NCI-H1417 (cell line): ENCODE data around the gene ATP13A4.
A peak's percentile ranks its signal among the peaks of the same experiment; 100 is the strongest.

Experiments
- DNase-seq, 3 experiments: peaks; one replicate each; lab custom pipeline; 2025; lab: John Stamatoyannopoulos, UW

The ATP13A4 gene, protein sequence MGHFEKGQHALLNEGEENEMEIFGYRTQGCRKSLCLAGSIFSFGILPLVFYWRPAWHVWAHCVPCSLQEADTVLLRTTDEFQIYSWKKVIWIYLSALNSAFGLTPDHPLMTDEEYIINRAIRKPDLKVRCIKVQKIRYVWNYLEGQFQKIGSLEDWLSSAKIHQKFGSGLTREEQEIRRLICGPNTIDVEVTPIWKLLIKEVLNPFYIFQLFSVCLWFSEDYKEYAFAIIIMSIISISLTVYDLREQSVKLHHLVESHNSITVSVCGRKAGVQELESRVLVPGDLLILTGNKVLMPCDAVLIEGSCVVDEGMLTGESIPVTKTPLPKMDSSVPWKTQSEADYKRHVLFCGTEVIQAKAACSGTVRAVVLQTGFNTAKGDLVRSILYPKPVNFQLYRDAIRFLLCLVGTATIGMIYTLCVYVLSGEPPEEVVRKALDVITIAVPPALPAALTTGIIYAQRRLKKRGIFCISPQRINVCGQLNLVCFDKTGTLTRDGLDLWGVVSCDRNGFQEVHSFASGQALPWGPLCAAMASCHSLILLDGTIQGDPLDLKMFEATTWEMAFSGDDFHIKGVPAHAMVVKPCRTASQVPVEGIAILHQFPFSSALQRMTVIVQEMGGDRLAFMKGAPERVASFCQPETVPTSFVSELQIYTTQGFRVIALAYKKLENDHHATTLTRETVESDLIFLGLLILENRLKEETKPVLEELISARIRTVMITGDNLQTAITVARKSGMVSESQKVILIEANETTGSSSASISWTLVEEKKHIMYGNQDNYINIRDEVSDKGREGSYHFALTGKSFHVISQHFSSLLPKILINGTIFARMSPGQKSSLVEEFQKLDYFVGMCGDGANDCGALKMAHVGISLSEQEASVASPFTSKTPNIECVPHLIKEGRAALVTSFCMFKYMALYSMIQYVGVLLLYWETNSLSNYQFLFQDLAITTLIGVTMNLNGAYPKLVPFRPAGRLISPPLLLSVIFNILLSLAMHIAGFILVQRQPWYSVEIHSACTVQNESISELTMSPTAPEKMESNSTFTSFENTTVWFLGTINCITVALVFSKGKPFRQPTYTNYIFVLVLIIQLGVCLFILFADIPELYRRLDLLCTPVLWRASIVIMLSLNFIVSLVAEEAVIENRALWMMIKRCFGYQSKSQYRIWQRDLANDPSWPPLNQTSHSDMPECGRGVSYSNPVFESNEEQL

DNA sequence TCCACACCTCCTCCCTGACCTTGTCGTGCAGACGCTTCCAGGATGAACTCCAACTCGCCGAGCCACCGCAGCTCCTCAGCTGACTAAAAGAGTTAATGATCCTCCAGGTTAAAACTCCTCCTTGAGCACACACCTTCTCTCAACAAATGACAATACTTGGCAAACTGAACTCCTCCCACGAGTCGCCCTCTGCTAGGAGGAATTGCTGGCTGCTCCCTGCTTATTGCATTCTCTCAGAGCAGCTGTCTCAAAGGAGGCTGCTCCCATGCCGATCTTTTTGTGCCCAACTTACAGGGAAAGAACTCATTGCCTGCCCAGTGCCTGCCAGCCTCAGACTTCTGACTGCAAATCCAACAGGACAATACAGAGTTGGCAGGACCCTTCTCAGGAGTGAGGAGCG, at the start of gene ATP13A4:
Gene ATP13A4, minus strand, starts transcription at position 85 of the 400 bp plus-strand sequence. CDS start 96 bp downstream, outside the sequence.
- no peak for DNase-seq

GRCh38 chr3:193599393-193599792, 44.7 kb upstream of the ATP13A4 start:
- no peak for DNase-seq

- peak in 1 of 3 experiments; percentile 35 for DNase-seq
Observed at GRCh38 chr3:193598202-193598601, 43.5 kb upstream of the ATP13A4 start.

- no peak for DNase-seq
Observed at GRCh38 chr3:193595939-193596487, 41.3 kb upstream of the ATP13A4 start.

DNA sequence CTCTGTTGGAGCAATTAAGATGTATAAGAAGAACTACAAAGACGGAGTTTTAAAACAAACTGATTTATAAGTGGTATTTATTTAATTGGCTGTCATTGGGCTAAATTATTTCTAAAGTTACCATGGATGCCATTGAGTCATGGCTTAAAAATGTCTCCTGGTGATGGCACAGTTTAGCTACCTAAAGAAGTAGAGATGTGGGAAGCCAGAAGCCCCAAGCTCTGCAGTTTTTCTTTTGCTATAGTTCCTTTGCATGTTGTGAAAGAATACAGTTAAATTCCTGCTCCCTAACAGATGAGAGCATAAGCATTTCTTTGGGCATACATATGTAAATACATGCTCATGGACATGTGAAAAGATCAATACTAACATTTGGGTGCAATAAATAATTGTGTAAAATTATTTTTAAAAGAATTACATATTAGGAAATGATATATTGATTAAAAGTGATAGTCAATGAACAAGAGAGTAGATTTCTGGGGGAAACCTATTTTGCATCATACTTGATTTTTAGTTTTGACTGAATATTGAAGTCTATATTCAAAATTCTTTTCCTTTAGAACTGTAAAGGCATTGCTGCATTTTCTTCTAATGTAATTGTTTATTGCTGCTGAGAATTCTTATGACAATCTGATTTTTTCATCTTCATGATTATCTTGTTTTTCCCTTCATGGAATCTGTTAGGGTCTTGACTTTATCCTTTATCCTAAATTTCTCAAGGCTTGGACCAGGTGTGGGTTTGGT, 40.4 kb upstream of the ATP13A4 start:
- no peak for DNase-seq

DNA sequence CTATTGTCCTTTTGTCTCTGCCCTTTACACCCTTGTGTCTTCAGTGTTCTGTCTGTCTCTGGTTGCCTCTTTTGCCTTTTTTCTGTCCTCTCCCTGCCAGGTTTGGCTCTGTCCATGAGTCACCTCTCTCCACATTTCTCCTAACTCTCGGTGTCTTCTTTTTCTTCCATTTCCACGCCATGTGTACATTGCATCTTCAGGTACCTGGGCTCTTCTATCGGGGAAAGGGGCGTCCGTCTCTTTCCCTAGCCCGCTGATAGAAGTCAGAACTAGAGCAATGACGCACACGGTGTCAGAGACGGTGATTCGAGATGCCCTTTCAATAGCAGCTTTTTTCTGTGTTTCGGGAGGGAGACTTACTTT, 39.0 kb upstream of the ATP13A4 start:
- peak in 2 of 3 experiments; percentile 62 to 75 for DNase-seq

GRCh38 chr3:193592841-193593667, 38.4 kb upstream of the ATP13A4 start, which contains the start of gene OPA1:
TSS of gene OPA1 (plus strand) at chr3:193593208. CDS start at chr3:193593378, 170 bp downstream.
- DNase-seq: peak; percentile 99 to 100 (median 100)

DNA sequence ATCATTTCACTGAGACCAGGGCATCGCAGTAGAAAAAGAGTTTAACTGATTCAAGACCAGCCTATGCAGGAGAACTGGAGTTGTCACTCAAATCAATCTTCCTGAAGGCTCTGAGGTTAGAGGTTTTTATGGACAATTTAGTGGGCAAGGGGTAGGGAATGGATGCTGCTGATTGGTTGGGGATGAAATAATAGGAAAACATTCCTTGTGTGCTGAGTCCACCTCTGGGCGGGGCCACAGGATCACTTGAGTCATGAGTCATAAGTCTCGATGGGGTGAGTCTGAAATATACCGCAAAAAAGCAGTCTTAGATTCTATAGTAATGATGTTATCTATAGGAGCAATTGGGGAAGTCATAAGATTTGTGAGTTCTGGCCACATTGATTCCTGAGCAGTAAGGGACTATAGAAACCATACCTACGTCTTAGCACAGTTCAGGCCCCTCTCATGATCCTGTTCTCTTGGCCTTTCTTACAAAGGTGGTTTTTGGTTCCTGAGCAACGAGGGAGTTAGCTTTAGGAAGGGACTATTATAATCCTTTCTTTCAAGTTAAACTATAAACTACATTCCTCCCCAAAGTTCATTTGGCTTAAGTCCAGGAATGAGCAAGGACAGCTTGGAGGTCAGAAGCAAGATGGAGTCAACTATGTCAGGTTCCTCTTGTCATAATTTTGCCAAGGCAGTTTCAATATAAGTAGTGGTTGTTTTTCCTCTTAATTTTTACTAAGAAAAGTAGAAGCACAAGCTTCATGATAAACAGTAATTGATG, 35.6 kb upstream of the ATP13A4 start:
- DNase-seq: peak in 1 of 3 experiments; percentile 47

GRCh38 chr3:193589616-193590015, 34.9 kb upstream of the ATP13A4 start:
- no peak for DNase-seq

DNA sequence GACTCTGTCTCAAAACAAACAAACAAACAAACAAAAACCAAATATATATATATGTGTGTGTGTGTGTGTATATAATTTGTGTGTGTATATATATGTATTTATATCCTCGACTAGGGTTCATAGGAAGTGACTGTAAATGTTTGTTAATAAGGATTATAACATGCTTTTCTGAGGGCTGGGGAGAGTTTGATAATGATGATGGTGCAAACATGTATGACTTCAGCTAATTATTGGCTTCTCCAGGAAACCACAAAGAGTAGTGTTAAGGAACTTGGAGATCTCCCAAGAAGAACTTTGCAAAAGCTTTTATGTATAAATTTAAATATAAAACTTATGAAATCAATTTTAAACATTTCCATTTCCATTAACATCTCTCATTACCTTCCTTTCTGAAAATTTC, 34.4 kb upstream of the ATP13A4 start:
- DNase-seq: no peak

DNA sequence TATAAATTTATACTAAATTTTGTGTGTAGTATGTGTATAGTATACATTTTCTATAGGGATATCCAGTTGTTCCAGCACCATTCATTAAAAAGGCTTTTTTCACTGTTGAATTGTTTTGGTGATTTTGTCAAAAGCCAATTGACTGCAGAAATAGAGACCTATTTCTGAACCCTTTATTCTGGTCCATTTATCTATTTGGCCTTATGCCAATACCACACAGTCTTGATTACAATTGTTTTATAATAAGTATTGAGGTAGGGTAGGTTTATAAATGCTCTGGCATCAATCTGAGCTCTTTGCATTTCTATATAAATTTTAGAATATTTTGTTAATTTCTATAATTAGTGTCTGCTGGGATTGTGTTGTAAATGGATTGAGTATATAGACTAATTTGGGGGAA, 31.8 kb upstream of the ATP13A4 start:
- DNase-seq: peak in 1 of 3 experiments; percentile 9

DNA sequence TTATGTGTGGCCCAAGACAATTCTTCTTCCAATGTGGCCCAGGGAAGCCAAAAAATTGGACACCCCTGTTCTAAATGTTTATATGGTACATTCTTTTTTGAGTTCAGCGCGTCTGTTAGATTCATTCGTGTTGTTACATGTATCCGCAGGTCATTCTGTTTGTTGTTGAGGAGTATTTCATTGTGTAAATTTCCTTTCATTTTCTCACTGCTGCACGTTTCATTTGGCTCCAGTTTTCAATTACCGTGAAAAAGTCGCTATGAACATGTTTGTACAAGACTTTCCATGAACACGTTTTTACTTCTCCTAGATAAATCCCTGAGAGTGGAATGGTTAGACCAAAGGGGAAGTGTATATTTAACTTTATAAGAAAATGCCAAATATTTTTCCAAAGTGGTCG, 30.8 kb upstream of the ATP13A4 start:
- no peak for DNase-seq

GRCh38 chr3:193574488-193575070, 19.9 kb upstream of the ATP13A4 start:
- no peak for DNase-seq

GRCh38 chr3:193573403-193574191, 18.9 kb upstream of the ATP13A4 start:
- DNase-seq: no peak

GRCh38 chr3:193572426-193572908, 17.8 kb upstream of the ATP13A4 start:
- DNase-seq: peak; percentile 57 to 87 (median 65)

GRCh38 chr3:193569119-193569518, 14.4 kb upstream of the ATP13A4 start:
- DNase-seq: no peak

- DNase-seq: peak in 1 of 3 experiments; percentile 6
Observed at GRCh38 chr3:193564012-193564411, 9.3 kb upstream of the ATP13A4 start.

- DNase-seq: no peak
Observed at GRCh38 chr3:193563426-193563825, 8.7 kb upstream of the ATP13A4 start.
